Measurements from ENCODE around the gene RARB. TPM values are rescaled to one million over a fixed set of nuclear protein-coding genes. Genes with fewer than 3 reads are reported as not detected.

The RARB gene
- polyA plus RNA-seq, 1 donor from 2014 or later, result 13.2 TPM

DNA sequence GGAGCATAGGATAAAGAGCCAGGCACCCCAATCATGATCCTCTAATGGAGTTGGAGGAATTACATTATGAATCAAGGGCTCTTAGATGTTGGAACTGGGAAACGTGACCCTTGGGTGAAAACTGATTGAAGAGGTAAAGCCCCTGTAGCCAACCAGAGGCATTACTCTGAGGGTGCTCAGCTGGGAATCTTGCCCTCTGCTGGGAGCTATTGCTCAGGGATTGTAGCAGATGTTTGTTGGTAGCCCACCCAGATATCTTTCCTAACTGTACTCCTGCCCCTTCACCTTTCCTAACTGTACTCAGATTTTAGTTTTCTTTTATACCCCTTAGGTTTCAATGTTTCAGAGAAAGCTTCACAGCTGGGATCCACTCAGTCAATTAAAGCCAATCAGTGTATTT, 74.2 kb downstream of the RARB start:
- H2AFZ ChIP-seq (ENCODE audit: low read depth, low read length), result no peak overlapping the region
- TF ChIP-seq SMC3 (conservative IDR thresholded peaks at IDR 0.05; ENCODE audit: poor library complexity), result no peak
- TF ChIP-seq EZH2 (IDR thresholded peaks at IDR 0.05; ENCODE audit: borderline replicate concordance, insufficient read depth, low read length, poor library complexity, severe bottlenecking), result no peak
- TF ChIP-seq RAD21 (conservative IDR thresholded peaks at IDR 0.05), result no peak
- no peak for TF ChIP-seq MXI1 (conservative IDR thresholded peaks at IDR 0.05; ENCODE audit: poor library complexity, severe bottlenecking)
- TF ChIP-seq POLR2AphosphoS5 (IDR thresholded peaks at IDR 0.05), result no peak
- TF ChIP-seq TAF1 (IDR thresholded peaks at IDR 0.05; ENCODE audit: low read depth), result no peak
- TF ChIP-seq, protein P1, sequence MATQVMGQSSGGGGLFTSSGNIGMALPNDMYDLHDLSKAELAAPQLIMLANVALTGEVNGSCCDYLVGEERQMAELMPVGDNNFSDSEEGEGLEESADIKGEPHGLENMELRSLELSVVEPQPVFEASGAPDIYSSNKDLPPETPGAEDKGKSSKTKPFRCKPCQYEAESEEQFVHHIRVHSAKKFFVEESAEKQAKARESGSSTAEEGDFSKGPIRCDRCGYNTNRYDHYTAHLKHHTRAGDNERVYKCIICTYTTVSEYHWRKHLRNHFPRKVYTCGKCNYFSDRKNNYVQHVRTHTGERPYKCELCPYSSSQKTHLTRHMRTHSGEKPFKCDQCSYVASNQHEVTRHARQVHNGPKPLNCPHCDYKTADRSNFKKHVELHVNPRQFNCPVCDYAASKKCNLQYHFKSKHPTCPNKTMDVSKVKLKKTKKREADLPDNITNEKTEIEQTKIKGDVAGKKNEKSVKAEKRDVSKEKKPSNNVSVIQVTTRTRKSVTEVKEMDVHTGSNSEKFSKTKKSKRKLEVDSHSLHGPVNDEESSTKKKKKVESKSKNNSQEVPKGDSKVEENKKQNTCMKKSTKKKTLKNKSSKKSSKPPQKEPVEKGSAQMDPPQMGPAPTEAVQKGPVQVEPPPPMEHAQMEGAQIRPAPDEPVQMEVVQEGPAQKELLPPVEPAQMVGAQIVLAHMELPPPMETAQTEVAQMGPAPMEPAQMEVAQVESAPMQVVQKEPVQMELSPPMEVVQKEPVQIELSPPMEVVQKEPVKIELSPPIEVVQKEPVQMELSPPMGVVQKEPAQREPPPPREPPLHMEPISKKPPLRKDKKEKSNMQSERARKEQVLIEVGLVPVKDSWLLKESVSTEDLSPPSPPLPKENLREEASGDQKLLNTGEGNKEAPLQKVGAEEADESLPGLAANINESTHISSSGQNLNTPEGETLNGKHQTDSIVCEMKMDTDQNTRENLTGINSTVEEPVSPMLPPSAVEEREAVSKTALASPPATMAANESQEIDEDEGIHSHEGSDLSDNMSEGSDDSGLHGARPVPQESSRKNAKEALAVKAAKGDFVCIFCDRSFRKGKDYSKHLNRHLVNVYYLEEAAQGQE (IDR thresholded peaks at IDR 0.05; ENCODE audit: borderline replicate concordance), result no peak
- TF ChIP-seq, protein P2, sequence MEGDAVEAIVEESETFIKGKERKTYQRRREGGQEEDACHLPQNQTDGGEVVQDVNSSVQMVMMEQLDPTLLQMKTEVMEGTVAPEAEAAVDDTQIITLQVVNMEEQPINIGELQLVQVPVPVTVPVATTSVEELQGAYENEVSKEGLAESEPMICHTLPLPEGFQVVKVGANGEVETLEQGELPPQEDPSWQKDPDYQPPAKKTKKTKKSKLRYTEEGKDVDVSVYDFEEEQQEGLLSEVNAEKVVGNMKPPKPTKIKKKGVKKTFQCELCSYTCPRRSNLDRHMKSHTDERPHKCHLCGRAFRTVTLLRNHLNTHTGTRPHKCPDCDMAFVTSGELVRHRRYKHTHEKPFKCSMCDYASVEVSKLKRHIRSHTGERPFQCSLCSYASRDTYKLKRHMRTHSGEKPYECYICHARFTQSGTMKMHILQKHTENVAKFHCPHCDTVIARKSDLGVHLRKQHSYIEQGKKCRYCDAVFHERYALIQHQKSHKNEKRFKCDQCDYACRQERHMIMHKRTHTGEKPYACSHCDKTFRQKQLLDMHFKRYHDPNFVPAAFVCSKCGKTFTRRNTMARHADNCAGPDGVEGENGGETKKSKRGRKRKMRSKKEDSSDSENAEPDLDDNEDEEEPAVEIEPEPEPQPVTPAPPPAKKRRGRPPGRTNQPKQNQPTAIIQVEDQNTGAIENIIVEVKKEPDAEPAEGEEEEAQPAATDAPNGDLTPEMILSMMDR (IDR thresholded peaks at IDR 0.05; ENCODE audit: poor library complexity, severe bottlenecking), result no peak
- TF ChIP-seq EP300 (conservative IDR thresholded peaks at IDR 0.05; ENCODE audit: poor library complexity, severe bottlenecking), result no peak
- no peak overlapping the region for H3K4me3 ChIP-seq (ENCODE audit: low read length)
- H3K9me3 ChIP-seq (ENCODE audit: low read length), result no peaks in the 10 kb centered on the region
- H3K79me2 ChIP-seq (replicated peaks; ENCODE audit: insufficient read depth, low read length), result no peaks in the 10 kb centered on the region
- H3K9me2 ChIP-seq (ENCODE audit: insufficient read depth, low read length), result no peaks in the 10 kb centered on the region
- H3K4me2 ChIP-seq (ENCODE audit: low read length), result no peak overlapping the region
- no peaks in the 10 kb centered on the region for H4K20me1 ChIP-seq (ENCODE audit: insufficient read depth)
- H3F3A ChIP-seq (ENCODE audit: insufficient read depth, low read length, poor library complexity, severe bottlenecking), result no peaks in the 10 kb centered on the region
- H3K9ac ChIP-seq (ENCODE audit: low read length), result no peak overlapping the region
- H3K27ac ChIP-seq (ENCODE audit: low read length), result no peak overlapping the region
- no peaks in the 10 kb centered on the region for H3K27me3 ChIP-seq (ENCODE audit: insufficient read depth, low read depth, low read length)
- no peaks in the 10 kb centered on the region for H3K36me3 ChIP-seq (ENCODE audit: insufficient read depth, low read length)

GRCh38 chr3:25503898-25504301, 75.8 kb downstream of the RARB start:
- H4K20me1 ChIP-seq (ENCODE audit: insufficient read depth), result no peaks in the 10 kb centered on the region
- no peak overlapping the region for H2AFZ ChIP-seq (ENCODE audit: low read depth, low read length)
- no peaks in the 10 kb centered on the region for H3F3A ChIP-seq (ENCODE audit: insufficient read depth, low read length, poor library complexity, severe bottlenecking)
- no peak overlapping the region for H3K4me3 ChIP-seq (ENCODE audit: low read length)
- H3K27ac ChIP-seq (ENCODE audit: low read length), result no peak overlapping the region
- H3K9ac ChIP-seq (ENCODE audit: low read length), result no peak overlapping the region
- no peaks in the 10 kb centered on the region for H3K36me3 ChIP-seq (ENCODE audit: insufficient read depth, low read length)
- no peaks in the 10 kb centered on the region for H3K9me2 ChIP-seq (ENCODE audit: insufficient read depth, low read length)
- no peaks in the 10 kb centered on the region for H3K9me3 ChIP-seq (ENCODE audit: low read length)
- TF ChIP-seq EZH2 (IDR thresholded peaks at IDR 0.05; ENCODE audit: borderline replicate concordance, insufficient read depth, low read length, poor library complexity, severe bottlenecking), result no peak
- TF ChIP-seq POLR2AphosphoS5 (IDR thresholded peaks at IDR 0.05), result peak; percentile 18
- no peak for TF ChIP-seq EP300 (conservative IDR thresholded peaks at IDR 0.05; ENCODE audit: poor library complexity, severe bottlenecking)
- TF ChIP-seq TAF1 (IDR thresholded peaks at IDR 0.05; ENCODE audit: low read depth), result no peak
- H3K4me2 ChIP-seq (ENCODE audit: low read length), result no peak overlapping the region
- no peaks in the 10 kb centered on the region for H3K79me2 ChIP-seq (replicated peaks; ENCODE audit: insufficient read depth, low read length)
- H3K27me3 ChIP-seq (ENCODE audit: insufficient read depth, low read depth, low read length), result no peaks in the 10 kb centered on the region

All from neural cell (in vitro differentiated cells).